Lower leg skin (tissue), 4 donors: ENCODE data around the gene DYDC2. TPM values are rescaled to one million over a fixed set of nuclear protein-coding genes. Genes with fewer than 3 reads are reported as not detected.
A peak's percentile ranks its signal among the peaks of the same experiment; 100 is the strongest.

Source experiments
- DNase-seq, 2 donors: peaks; one replicate each; pipeline ENCODE4 v3.0.0-alpha.2; 2019; ENCODE audit warnings: low spot score in 2 of 2
- H3K4me3 ChIP-seq: fragments of 200-600 bp; sonication (generic); 2 replicates; pipeline ENCODE4 v1.5.1; 2017; ENCODE audit warnings: mild to moderate bottlenecking, low read depth; ENCODE audit not compliant: poor library complexity, severe bottlenecking
- CTCF ChIP-seq, 3 donors: fragments of 450-650 bp; IDR thresholded peaks; one replicate each; pipeline ENCODE4 v1.5.1; 2016; ENCODE audit warnings: antibody characterized with exemption in 3 of 3, mild to moderate bottlenecking in 3 of 3, moderate library complexity in 2 of 3
- POLR2A ChIP-seq, 2 donors: fragments of 450-650 bp; IDR thresholded peaks; one replicate each; pipeline ENCODE4 v1.6.1; 2016 to 2017; ENCODE audit warnings: antibody characterized with exemption in 2 of 2, mild to moderate bottlenecking in 1 of 2, moderate library complexity in 1 of 2
- WGBS, 2 donors: methylation state at CpG; one replicate each; pipeline ENCODE4 v1.1.5; 2018; 5-methylcytosine and 5-hydroxymethylcytosine counted together
- intact Hi-C: fragments of 100-400 bp; cut with DNase I; formaldehyde crosslinking; loops from one replicate; pipeline ENCODE4 v1.15.0; 2023; ENCODE audit warnings: low total_unique reads
- total RNA-seq, 4 donors: library from RNA; depleted of rRNA; stranded (reverse); fragments of >200 nt; gene quantifications; one replicate each; pipeline ENCODE4 v1.1.0, GENCODE V29; 2016

Gene DYDC2
- total RNA-seq, 4 donors from 2014 or later: 0.42 TPM; not detected in 3

DNA sequence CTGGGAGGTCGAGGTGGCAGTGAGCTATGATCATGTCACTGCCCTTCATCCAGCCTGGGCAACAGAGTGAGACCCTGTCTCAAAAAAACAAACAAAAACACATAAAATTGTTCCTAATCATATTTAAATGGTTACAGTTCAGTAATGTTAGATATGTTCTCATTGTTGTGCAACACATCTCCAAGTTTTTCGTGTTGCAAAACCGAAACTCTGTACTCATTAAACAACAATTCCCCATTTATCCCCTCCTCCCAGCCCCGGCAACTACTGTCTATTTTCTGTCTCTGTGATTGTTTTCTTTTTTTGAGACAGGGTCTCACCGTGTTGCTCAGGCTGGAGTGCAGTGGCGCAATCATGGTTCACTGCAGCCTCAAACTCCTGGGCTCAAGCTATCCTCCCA, 35.7 kb downstream of the DYDC2 start:
- H3K4me3 ChIP-seq: no peak overlapping the region
- WGBS, 2 donors: 79 to 89% methylated on average over 6 of the region's 6 CpGs
- TF ChIP-seq POLR2A (IDR thresholded peaks at IDR 0.05): no peak
- no peak for TF ChIP-seq CTCF (IDR thresholded peaks at IDR 0.05)
- no peak for DNase-seq
- intact Hi-C loops: no loop called here

DNA sequence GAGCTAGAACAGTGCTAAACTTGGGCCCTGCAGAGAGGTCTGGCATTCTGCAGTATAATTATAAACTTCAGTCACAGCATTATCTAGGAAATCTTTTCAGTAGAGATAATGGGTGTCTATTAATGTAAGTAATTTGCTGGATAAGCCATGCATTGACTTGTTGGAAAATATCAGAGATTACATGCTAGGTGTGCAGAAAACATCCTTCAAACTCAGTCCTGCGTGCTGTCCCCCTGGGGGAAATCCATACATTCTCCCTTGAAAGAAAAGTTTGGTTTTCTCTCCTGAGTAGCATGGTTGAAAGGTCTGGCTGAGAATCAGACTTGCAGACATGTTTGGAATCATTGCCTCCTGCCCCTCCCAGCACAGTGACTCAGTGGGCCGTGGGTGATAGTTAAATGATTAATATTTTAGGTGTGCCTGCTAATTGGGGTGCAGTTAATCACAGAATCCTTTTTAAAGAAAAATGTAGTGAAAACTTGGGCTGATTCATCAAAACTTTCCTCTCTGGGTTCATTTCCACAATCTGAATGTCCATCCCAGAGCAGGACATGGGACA, 37.9 kb downstream of the DYDC2 start:
- intact Hi-C loops: no loop called here

GRCh38 chr10:80397014-80397413, 40.4 kb downstream of the DYDC2 start:
- TF ChIP-seq CTCF (IDR thresholded peaks at IDR 0.05) (no peak), POLR2A (IDR thresholded peaks at IDR 0.05) (no peak)
- no peak for DNase-seq
- 87 to 90% methylated on average over 2 of the region's 2 CpGs for WGBS, 2 donors
- H3K4me3 ChIP-seq: no peak overlapping the region
- intact Hi-C loops: no loop called here

More for the DNA sequence above, 37.9 kb downstream of the DYDC2 start:
- TF ChIP-seq CTCF (IDR thresholded peaks at IDR 0.05) (no peak), POLR2A (IDR thresholded peaks at IDR 0.05) (no peak)
- WGBS, 2 donors: 41 to 54% methylated on average over 2 of the region's 2 CpGs
- DNase-seq: peak in 1 of 2 donors; percentile 10
- H3K4me3 ChIP-seq: no peak overlapping the region

DNA sequence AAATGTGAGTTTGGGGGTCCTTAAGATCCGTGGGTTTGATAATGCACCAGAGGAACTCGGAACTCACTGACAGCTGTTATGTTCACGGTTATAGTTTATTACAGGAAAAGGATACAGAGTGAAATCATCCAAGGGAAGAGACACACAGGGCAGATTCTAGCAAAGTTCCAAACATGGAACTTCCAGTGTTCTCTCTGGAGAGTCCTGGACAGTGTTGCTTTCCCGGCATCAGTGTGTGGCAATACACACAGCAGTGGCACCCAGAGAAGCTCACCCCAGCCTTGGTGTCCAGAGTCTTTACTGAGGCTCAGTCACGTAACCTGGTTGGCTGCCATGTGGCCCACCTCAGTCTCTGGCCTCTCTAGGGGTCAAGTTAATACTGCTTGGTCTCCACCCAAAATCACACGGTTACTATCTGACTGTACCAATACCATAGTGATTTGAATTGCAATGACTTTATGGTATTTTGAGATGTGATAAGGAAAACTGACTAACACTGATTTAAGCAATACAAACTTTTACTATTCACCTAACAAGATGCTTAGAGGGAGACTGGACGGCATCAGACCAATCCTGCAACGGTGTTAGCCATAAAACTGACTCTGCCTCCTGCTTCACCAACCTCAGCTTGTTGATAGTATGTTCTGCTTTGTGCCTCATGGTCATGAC, 43.7 kb downstream of the DYDC2 start:
- H3K4me3 ChIP-seq: no peak overlapping the region
- TF ChIP-seq POLR2A (IDR thresholded peaks at IDR 0.05) (no peak), CTCF (IDR thresholded peaks at IDR 0.05) (no peak)
- peak in 1 of 2 donors; percentile 10 for DNase-seq
- intact Hi-C loops: no loop called here
- WGBS, 2 donors: 64 to 73% methylated on average over 8 of the region's 8 CpGs

DNA sequence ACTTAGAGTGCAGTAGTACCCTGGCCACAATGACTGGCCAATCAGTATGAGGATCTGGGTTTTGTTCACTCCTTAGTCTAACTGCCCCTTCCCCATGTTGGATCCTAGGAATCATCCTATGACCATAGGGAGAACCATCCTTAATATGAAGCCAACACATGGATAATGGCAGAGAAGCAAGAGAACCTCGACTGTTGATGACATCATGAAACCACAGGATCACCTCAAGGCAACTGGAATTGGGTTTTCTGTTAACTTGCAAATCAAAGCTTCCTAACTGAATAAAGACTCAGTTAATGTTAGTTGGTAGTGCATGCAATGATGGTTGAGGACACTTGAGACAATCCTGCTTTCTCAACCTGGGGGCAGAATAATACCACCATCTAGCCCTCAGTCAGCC, 48.5 kb downstream of the DYDC2 start:
- intact Hi-C loops: no loop called here
- WGBS, 2 donors: 68 to 71% methylated on average over 1 of the region's 1 CpG
- peak in 1 of 2 donors; percentile 9 for DNase-seq

More for the DNA sequence above, 48.5 kb downstream of the DYDC2 start:
- TF ChIP-seq CTCF (IDR thresholded peaks at IDR 0.05) (no peak), POLR2A (IDR thresholded peaks at IDR 0.05) (no peak)
- no peak overlapping the region for H3K4me3 ChIP-seq
